DND-41 (cell line): Measurements from ENCODE around the gene ADRA1B.

Experiments used
- ATAC-seq: fragments of 200-7000 bp; cut with Tn5 transposase; 3 replicates; pipeline ENCODE4 v1.9.1; 2021; ENCODE audit warnings: low read depth; ENCODE audit not compliant: insufficient read depth
- DNase-seq: peaks from one replicate; pipeline ENCODE4 v3.0.0-alpha.2; 2020
- H2AFZ ChIP-seq: 2 replicates; pipeline ENCODE4 v1.6.0; 2012; ENCODE audit warnings: low read depth, low read length
- H3K27ac ChIP-seq: 2 replicates; pipeline ENCODE4 v1.5.1; 2012; ENCODE audit warnings: low read length, inconsistent platforms
- H3K27me3 ChIP-seq: fragments of 200-600 bp; sonication (generic); 2 replicates; pipeline ENCODE4 v1.6.0; 2012; ENCODE audit warnings: low read length, mild to moderate bottlenecking, inconsistent platforms; ENCODE audit not compliant: insufficient read depth, poor library complexity
- H3K36me3 ChIP-seq: 2 replicates; pipeline ENCODE4 v1.5.1; 2012; ENCODE audit warnings: low read length, inconsistent platforms; ENCODE audit not compliant: insufficient read depth
- H3K4me1 ChIP-seq: 2 replicates; pipeline ENCODE4 v1.5.1; 2012; ENCODE audit warnings: mild to moderate bottlenecking, low read length; ENCODE audit not compliant: insufficient read depth
- H3K4me2 ChIP-seq: 2 replicates; pipeline ENCODE4 v1.6.0; 2012; ENCODE audit warnings: mild to moderate bottlenecking, moderate library complexity, low read length, inconsistent platforms; ENCODE audit not compliant: insufficient read depth
- H3K4me3 ChIP-seq, 2 experiments: fragments of 200-600 bp in 1 of 2; shearing (Covaris generic) in 1 of 2; 2 replicates each; pipeline ENCODE4 v1.5.1; 2012 to 2016; ENCODE audit warnings: inconsistent platforms in 2 of 2, low read length in 2 of 2, mild to moderate bottlenecking in 2 of 2, low read depth in 1 of 2, moderate library complexity in 1 of 2
- H3K79me2 ChIP-seq: 2 replicates; pipeline ENCODE4 v1.6.0; 2012; ENCODE audit warnings: low read length, inconsistent platforms; ENCODE audit not compliant: insufficient read depth
- H3K9ac ChIP-seq: 2 replicates; pipeline ENCODE4 v1.6.0; 2012; ENCODE audit warnings: low read depth, mild to moderate bottlenecking, inconsistent platforms, low read length, moderate library complexity
- H3K9me3 ChIP-seq: 2 replicates; pipeline ENCODE4 v1.5.1; 2012; ENCODE audit warnings: low read length, moderate library complexity, mild to moderate bottlenecking, inconsistent platforms; ENCODE audit not compliant: insufficient read depth, severe bottlenecking
- H4K20me1 ChIP-seq: 2 replicates; pipeline ENCODE4 v1.6.0; 2012; ENCODE audit warnings: low read length; ENCODE audit not compliant: insufficient read depth
- CTCF ChIP-seq: IDR thresholded peaks from 2 replicates; pipeline ENCODE4 v1.5.1; 2012; ENCODE audit warnings: borderline replicate concordance, low read length, moderate library complexity, mild to moderate bottlenecking; ENCODE audit not compliant: poor library complexity, severe bottlenecking; ENCODE audit errors: extremely low read depth
- EZH2 ChIP-seq: IDR thresholded peaks from 3 replicates; pipeline ENCODE4 v1.6.1; 2012; ENCODE audit warnings: borderline replicate concordance, low read depth, mild to moderate bottlenecking, moderate library complexity, low read length, inconsistent platforms; ENCODE audit not compliant: severe bottlenecking

Gene ADRA1B

GRCh38 chr5:160020266-160020770 is 104.0 kb downstream of the ADRA1B start:
- Histone ChIP-seq H3K27ac (peak overlapping the region; percentile 18; the same call in 1 of the 2 replicates), H3K27me3 (no peaks in the 10 kb centered on the region), H3K9me3 (no peaks in the 10 kb centered on the region), H3K36me3 (peaks cover 34% of the 10 kb centered on the region), H3K4me1 (no peaks in the 10 kb centered on the region), H4K20me1 (peaks cover 8% of the 10 kb centered on the region; the same call in 1 of the 2 replicates), H3K79me2 (peaks cover 11% of the 10 kb centered on the region), H3K4me3 (no peak overlapping the region), H2AFZ (no peak overlapping the region), H3K4me2 (no peak overlapping the region), H3K9ac (no peak overlapping the region)
- ATAC-seq (no peak), DNase-seq (no peak)
- no peak for TF ChIP-seq EZH2
- no peak for TF ChIP-seq CTCF

GRCh38 chr5:160020964-160021363 is 104.7 kb downstream of the ADRA1B start:
- no peak overlapping the region for H2AFZ ChIP-seq
- peaks cover 6% of the 10 kb centered on the region; the same call in 1 of the 2 replicates for H4K20me1 ChIP-seq
- no peaks in the 10 kb centered on the region for H3K9me3 ChIP-seq
- TF ChIP-seq EZH2 (no peak), CTCF (no peak)
- DNase-seq: no peak
- H3K4me3 ChIP-seq: no peak overlapping the region
- peaks cover 6% of the 10 kb centered on the region; the same call in 1 of the 2 replicates for H3K79me2 ChIP-seq
- ATAC-seq: no peak
- H3K4me1 ChIP-seq: no peaks in the 10 kb centered on the region
- H3K27ac ChIP-seq: no peak overlapping the region
- no peak overlapping the region for H3K4me2 ChIP-seq
- no peak overlapping the region for H3K9ac ChIP-seq
- no peaks in the 10 kb centered on the region for H3K27me3 ChIP-seq
- H3K36me3 ChIP-seq: peaks cover 31% of the 10 kb centered on the region; the same call in 1 of the 2 replicates

- no peak overlapping the region for H3K4me2 ChIP-seq
- DNase-seq (peak; percentile 60), ATAC-seq (peak; percentile 93)
- no peaks in the 10 kb centered on the region for H3K4me1 ChIP-seq
- H2AFZ ChIP-seq: no peak overlapping the region
- H3K9me3 ChIP-seq: no peaks in the 10 kb centered on the region
- no peak overlapping the region for H3K4me3 ChIP-seq
- TF ChIP-seq CTCF (peak; percentile 86), EZH2 (no peak)
- H3K27me3 ChIP-seq: no peaks in the 10 kb centered on the region
- peaks cover 29% of the 10 kb centered on the region; the same call in 1 of the 2 replicates for H3K36me3 ChIP-seq
- H3K9ac ChIP-seq: no peak overlapping the region
- H3K79me2 ChIP-seq: peaks cover 6% of the 10 kb centered on the region; the same call in 1 of the 2 replicates
- no peak overlapping the region for H3K27ac ChIP-seq
- H4K20me1 ChIP-seq: peaks cover 6% of the 10 kb centered on the region; the same call in 1 of the 2 replicates
Measured at GRCh38 chr5:160021831-160022446, 105.7 kb downstream of the ADRA1B start.
